HPDE6-E6E7 (cell line): ENCODE results near the gene SH3PXD2B.
"Not testable (repeated sequence)": the region's sequence is repeated elsewhere in the genome, so short reads cannot be mapped to it uniquely, and the experiment has no call there.

Experiments used
- DNase-seq: peaks from one replicate; pipeline ENCODE4 v3.0.0; 2011; ENCODE audit warnings: missing footprints; ENCODE audit errors: extremely low spot score

SH3PXD2B gene

GRCh38 chr5:172485511-172486202 lies 31.3 kb upstream of the SH3PXD2B start:
- DNase-seq: no peak

GRCh38 chr5:172484664-172485063 lies 30.3 kb upstream of the SH3PXD2B start:
- no peak for DNase-seq

GRCh38 chr5:172482156-172483020 lies 28.1 kb upstream of the SH3PXD2B start:
- DNase-seq: peak; percentile 54

- DNase-seq: no peak
Measured at GRCh38 chr5:172481011-172481800, 26.9 kb upstream of the SH3PXD2B start.

- no peak for DNase-seq
Measured at GRCh38 chr5:172479784-172480115, 25.4 kb upstream of the SH3PXD2B start.

GRCh38 chr5:172479034-172479783 lies 24.9 kb upstream of the SH3PXD2B start:
- peak; percentile 88 for DNase-seq

GRCh38 chr5:172478695-172479033 lies 24.3 kb upstream of the SH3PXD2B start:
- DNase-seq: not testable (repeated sequence)

GRCh38 chr5:172478256-172478655 lies 23.9 kb upstream of the SH3PXD2B start:
- DNase-seq: no peak

- no peak for DNase-seq
Measured at GRCh38 chr5:172477466-172477865, 23.1 kb upstream of the SH3PXD2B start.

- no peak for DNase-seq
Measured at GRCh38 chr5:172474293-172474692, 20.0 kb upstream of the SH3PXD2B start.

- DNase-seq: no peak
Measured at GRCh38 chr5:172473427-172473826, 19.1 kb upstream of the SH3PXD2B start.

- no peak for DNase-seq
Measured at GRCh38 chr5:172469697-172470096, 15.4 kb upstream of the SH3PXD2B start.

- DNase-seq: no peak
Measured at GRCh38 chr5:172466062-172466461, 11.7 kb upstream of the SH3PXD2B start.

- DNase-seq: no peak
Measured at GRCh38 chr5:172463031-172463430, 8.7 kb upstream of the SH3PXD2B start.

- DNase-seq: no peak
Measured at GRCh38 chr5:172459783-172460165, 5.4 kb upstream of the SH3PXD2B start.

GRCh38 chr5:172458976-172459782 lies 4.9 kb upstream of the SH3PXD2B start:
- no peak for DNase-seq

GRCh38 chr5:172456076-172456722 lies 1.9 kb upstream of the SH3PXD2B start:
- DNase-seq: no peak

- DNase-seq: no peak
Measured at GRCh38 chr5:172455511-172456061, 1.3 kb upstream of the SH3PXD2B start.

- no peak for DNase-seq
Measured at GRCh38 chr5:172455087-172455381, 709 bp upstream of the SH3PXD2B start.

- no peak for DNase-seq
Measured at GRCh38 chr5:172453986-172454357, 353 bp downstream of the SH3PXD2B start.
